ENCODE measurements around the gene RTP5. TPM values are rescaled to one million over a fixed set of nuclear protein-coding genes. Genes with fewer than 3 reads are reported as not detected.
"Not testable (repeated sequence)": the region's sequence is repeated elsewhere in the genome, so short reads cannot be mapped to it uniquely, and the experiment has no call there.

Gene RTP5
- total RNA-seq, 1 experiment from 2014 or later = not detected

GRCh38 chr2:241833101-241833663, 36.3 kb upstream of the RTP5 start:
- Histone ChIP-seq H2AFZ (ENCODE audit: low read length) (no peak overlapping the region), H3K4me1 (ENCODE audit: low read length) (no peaks in the 10 kb centered on the region), H3K4me2 (ENCODE audit: low read depth, low read length, poor library complexity, severe bottlenecking) (no peak overlapping the region), H3K27me3 (ENCODE audit: low read length) (no peaks in the 10 kb centered on the region), H3K36me3 (ENCODE audit: insufficient read depth, low read length) (no peaks in the 10 kb centered on the region), H3K4me3 (ENCODE audit: low read length) (no peak overlapping the region), H4K20me1 (ENCODE audit: insufficient read depth, low read depth, low read length) (no peaks in the 10 kb centered on the region), H3K9ac (ENCODE audit: low read length) (no peak overlapping the region), H3K27ac (ENCODE audit: low read length) (no peak overlapping the region), H3K79me2 (ENCODE audit: low read length) (no peaks in the 10 kb centered on the region), H3K9me2 (replicated peaks; ENCODE audit: insufficient read depth, low read length) (no peaks in the 10 kb centered on the region), H3K9me3 (ENCODE audit: low read length) (no peaks in the 10 kb centered on the region)
- no peak for DNase-seq

- H3K9ac ChIP-seq (ENCODE audit: low read length); H3K4me2 ChIP-seq (ENCODE audit: low read depth, low read length, poor library complexity, severe bottlenecking); H4K20me1 ChIP-seq (ENCODE audit: insufficient read depth, low read depth, low read length); H3K9me3 ChIP-seq (ENCODE audit: low read length); H3K36me3 ChIP-seq (ENCODE audit: insufficient read depth, low read length); H3K79me2 ChIP-seq (ENCODE audit: low read length); H3K4me1 ChIP-seq (ENCODE audit: low read length); DNase-seq; H3K27ac ChIP-seq (ENCODE audit: low read length); H2AFZ ChIP-seq (ENCODE audit: low read length); H3K4me3 ChIP-seq (ENCODE audit: low read length); H3K27me3 ChIP-seq (ENCODE audit: low read length); H3K9me2 ChIP-seq (replicated peaks; ENCODE audit: insufficient read depth, low read length): not testable (repeated sequence)
Observed at GRCh38 chr2:241833756-241834526, 35.6 kb upstream of the RTP5 start.

- Histone ChIP-seq H4K20me1 (ENCODE audit: insufficient read depth, low read depth, low read length) (no peaks in the 10 kb centered on the region), H3K27me3 (ENCODE audit: low read length) (no peaks in the 10 kb centered on the region), H3K4me2 (ENCODE audit: low read depth, low read length, poor library complexity, severe bottlenecking) (no peak overlapping the region), H3K27ac (ENCODE audit: low read length) (no peak overlapping the region), H3K4me3 (ENCODE audit: low read length) (no peak overlapping the region), H3K4me1 (ENCODE audit: low read length) (no peaks in the 10 kb centered on the region), H2AFZ (ENCODE audit: low read length) (no peak overlapping the region), H3K9me3 (ENCODE audit: low read length) (no peaks in the 10 kb centered on the region), H3K9me2 (replicated peaks; ENCODE audit: insufficient read depth, low read length) (no peaks in the 10 kb centered on the region), H3K36me3 (ENCODE audit: insufficient read depth, low read length) (no peaks in the 10 kb centered on the region), H3K79me2 (ENCODE audit: low read length) (no peaks in the 10 kb centered on the region), H3K9ac (ENCODE audit: low read length) (no peak overlapping the region)
- DNase-seq = no peak
Observed at GRCh38 chr2:241834527-241835210, 34.9 kb upstream of the RTP5 start.

- Histone ChIP-seq H3K79me2 (ENCODE audit: low read length) (no peaks in the 10 kb centered on the region), H3K36me3 (ENCODE audit: insufficient read depth, low read length) (no peaks in the 10 kb centered on the region), H3K9me3 (ENCODE audit: low read length) (no peaks in the 10 kb centered on the region), H4K20me1 (ENCODE audit: insufficient read depth, low read depth, low read length) (no peaks in the 10 kb centered on the region), H3K27me3 (ENCODE audit: low read length) (no peaks in the 10 kb centered on the region), H3K9ac (ENCODE audit: low read length) (no peak overlapping the region), H3K9me2 (replicated peaks; ENCODE audit: insufficient read depth, low read length) (no peaks in the 10 kb centered on the region), H3K27ac (ENCODE audit: low read length) (no peak overlapping the region), H3K4me1 (ENCODE audit: low read length) (no peaks in the 10 kb centered on the region), H3K4me2 (ENCODE audit: low read depth, low read length, poor library complexity, severe bottlenecking) (no peak overlapping the region), H2AFZ (ENCODE audit: low read length) (no peak overlapping the region), H3K4me3 (ENCODE audit: low read length) (no peak overlapping the region)
- DNase-seq = no peak
Observed at GRCh38 chr2:241835611-241836010, 33.9 kb upstream of the RTP5 start.

- Histone ChIP-seq H3K79me2 (ENCODE audit: low read length) (no peaks in the 10 kb centered on the region), H3K27me3 (ENCODE audit: low read length) (no peaks in the 10 kb centered on the region), H3K4me2 (ENCODE audit: low read depth, low read length, poor library complexity, severe bottlenecking) (no peak overlapping the region), H3K9me2 (replicated peaks; ENCODE audit: insufficient read depth, low read length) (no peaks in the 10 kb centered on the region), H3K36me3 (ENCODE audit: insufficient read depth, low read length) (no peaks in the 10 kb centered on the region), H3K4me1 (ENCODE audit: low read length) (no peaks in the 10 kb centered on the region), H2AFZ (ENCODE audit: low read length) (no peak overlapping the region), H3K9me3 (ENCODE audit: low read length) (no peaks in the 10 kb centered on the region), H3K9ac (ENCODE audit: low read length) (no peak overlapping the region), H4K20me1 (ENCODE audit: insufficient read depth, low read depth, low read length) (no peaks in the 10 kb centered on the region), H3K4me3 (ENCODE audit: low read length) (no peak overlapping the region), H3K27ac (ENCODE audit: low read length) (no peak overlapping the region)
- no peak for DNase-seq
Observed at GRCh38 chr2:241836292-241836691, 33.2 kb upstream of the RTP5 start.

GRCh38 chr2:241837197-241837965, 32.1 kb upstream of the RTP5 start:
- no peak overlapping the region for H3K4me2 ChIP-seq (ENCODE audit: low read depth, low read length, poor library complexity, severe bottlenecking)
- no peak overlapping the region for H3K4me3 ChIP-seq (ENCODE audit: low read length)
- H3K79me2 ChIP-seq (ENCODE audit: low read length) = no peaks in the 10 kb centered on the region
- H3K9ac ChIP-seq (ENCODE audit: low read length) = no peak overlapping the region
- no peak for DNase-seq
- no peaks in the 10 kb centered on the region for H4K20me1 ChIP-seq (ENCODE audit: insufficient read depth, low read depth, low read length)
- H2AFZ ChIP-seq (ENCODE audit: low read length) = no peak overlapping the region
- no peaks in the 10 kb centered on the region for H3K4me1 ChIP-seq (ENCODE audit: low read length)
- H3K27ac ChIP-seq (ENCODE audit: low read length) = no peak overlapping the region
- H3K27me3 ChIP-seq (ENCODE audit: low read length) = no peaks in the 10 kb centered on the region
- H3K9me2 ChIP-seq (replicated peaks; ENCODE audit: insufficient read depth, low read length) = no peaks in the 10 kb centered on the region
- no peaks in the 10 kb centered on the region for H3K9me3 ChIP-seq (ENCODE audit: low read length)
- no peaks in the 10 kb centered on the region for H3K36me3 ChIP-seq (ENCODE audit: insufficient read depth, low read length)

GRCh38 chr2:241841181-241842066, 28.1 kb upstream of the RTP5 start:
- H3K4me3 ChIP-seq (ENCODE audit: low read length) = no peak overlapping the region
- no peak overlapping the region for H3K27ac ChIP-seq (ENCODE audit: low read length)
- no peak overlapping the region for H2AFZ ChIP-seq (ENCODE audit: low read length)
- DNase-seq = no peak
- no peak overlapping the region for H3K9ac ChIP-seq (ENCODE audit: low read length)
- no peaks in the 10 kb centered on the region for H3K79me2 ChIP-seq (ENCODE audit: low read length)
- H3K4me2 ChIP-seq (ENCODE audit: low read depth, low read length, poor library complexity, severe bottlenecking) = no peak overlapping the region
- H3K27me3 ChIP-seq (ENCODE audit: low read length) = no peaks in the 10 kb centered on the region
- no peaks in the 10 kb centered on the region for H4K20me1 ChIP-seq (ENCODE audit: insufficient read depth, low read depth, low read length)
- H3K9me3 ChIP-seq (ENCODE audit: low read length) = no peaks in the 10 kb centered on the region
- H3K9me2 ChIP-seq (replicated peaks; ENCODE audit: insufficient read depth, low read length) = no peaks in the 10 kb centered on the region
- H3K36me3 ChIP-seq (ENCODE audit: insufficient read depth, low read length) = no peaks in the 10 kb centered on the region
- no peaks in the 10 kb centered on the region for H3K4me1 ChIP-seq (ENCODE audit: low read length)

All from Karpas-422 (cell line).